A673 (cell line): ENCODE results near the gene CCDC88B. TPM values are rescaled to one million over a fixed set of nuclear protein-coding genes. Genes with fewer than 3 reads are reported as not detected.

Experiments used
- BruUV-seq: library from RNA; stranded (reverse); fragments of 400-500 nt; replicated peaks from 2 replicates; lab custom pipeline; 2021; lab: Mats Ljungman, UMichigan
- CTCF ChIA-PET: fragments of 300-600 bp; sonication (Branson Sonifier 250); formaldehyde crosslinking; loops from one replicate; lab custom pipeline; 2022; ENCODE audit warnings: antibody characterized with exemption; lab: Charles Lee
- POLR2A ChIA-PET: fragments of 300-600 bp; sonication (Branson Sonifier 250); formaldehyde crosslinking; loops from one replicate; lab custom pipeline; 2022; ENCODE audit warnings: antibody characterized with exemption; ENCODE audit not compliant: low non-redundant PET; lab: Charles Lee
- DNase-seq: peaks from one replicate; pipeline ENCODE4 v3.0.0-alpha.2; 2015; ENCODE audit warnings: low spot score
- H3K27ac ChIP-seq: fragments of 200-600 bp; sonication (generic); 2 replicates; pipeline ENCODE4 v1.5.1; 2016; ENCODE audit warnings: mixed run types, low read depth, mild to moderate bottlenecking, mixed read lengths, antibody characterized with exemption, low read length; ENCODE audit not compliant: poor library complexity, severe bottlenecking
- H3K27me3 ChIP-seq: fragments of 200-600 bp; sonication (generic); replicated peaks from 2 replicates; pipeline ENCODE4 v1.6.1; 2017; ENCODE audit warnings: mixed run types, low read depth, mild to moderate bottlenecking, mixed read lengths, antibody characterized with exemption, low read length; ENCODE audit not compliant: insufficient read depth, poor library complexity
- H3K36me3 ChIP-seq: fragments of 200-600 bp; sonication (generic); 2 replicates; pipeline ENCODE4 v1.6.1; 2016; ENCODE audit warnings: mixed run types, mild to moderate bottlenecking, mixed read lengths, antibody characterized with exemption, low read length; ENCODE audit not compliant: insufficient read depth, poor library complexity, severe bottlenecking
- H3K4me1 ChIP-seq: fragments of 200-600 bp; sonication (generic); 2 replicates; pipeline ENCODE4 v1.6.1; 2017; ENCODE audit warnings: mixed run types, mild to moderate bottlenecking, mixed read lengths, antibody characterized with exemption, low read length; ENCODE audit not compliant: insufficient read depth, poor library complexity, severe bottlenecking
- H3K4me3 ChIP-seq: fragments of 200-600 bp; sonication (generic); 2 replicates; pipeline ENCODE4 v1.5.1; 2016; ENCODE audit warnings: low read depth, mixed run types, mild to moderate bottlenecking, mixed read lengths, low read length; ENCODE audit not compliant: poor library complexity, severe bottlenecking
- H3K9me3 ChIP-seq: fragments of 200-600 bp; sonication (generic); 2 replicates; pipeline ENCODE4 v1.6.1; 2016; ENCODE audit warnings: mixed run types, low read depth, mild to moderate bottlenecking, mixed read lengths, antibody characterized with exemption, low read length; ENCODE audit not compliant: poor library complexity, severe bottlenecking
- EZH2 ChIP-seq: fragments of 200-600 bp; sonication (generic); IDR thresholded peaks from 2 replicates; pipeline ENCODE4 v1.6.1; 2017; ENCODE audit warnings: borderline replicate concordance, low read depth, mild to moderate bottlenecking, mixed read lengths, antibody characterized with exemption, low read length; ENCODE audit not compliant: poor library complexity, severe bottlenecking
- intact Hi-C: fragments of 100-400 bp; cut with micrococcal nuclease; formaldehyde crosslinking; loops from one replicate; pipeline ENCODE4 v1.10.0; 2022; ENCODE audit not compliant: unreplicated experiment
- total RNA-seq: library from RNA; stranded (reverse); gene quantifications from 2 replicates; pipeline ENCODE4 v1.2.3, GENCODE V29; 2021
- TF ChIP-seq, protein P1 (sequence below): fragments of 300-800, 200-600 bp; sonication (generic); conservative IDR thresholded peaks from 2 replicates; pipeline ENCODE4 v1.5.1; 2017; ENCODE audit warnings: low read depth, mild to moderate bottlenecking, antibody characterized with exemption, low read length, moderate library complexity, mixed read lengths

Gene CCDC88B
- total RNA-seq, 1 experiment from 2014 or later: 0.47 TPM

GRCh38 chr11:64395545-64396078 lies 55.6 kb downstream of the CCDC88B start:
- TF ChIP-seq, protein P1, sequence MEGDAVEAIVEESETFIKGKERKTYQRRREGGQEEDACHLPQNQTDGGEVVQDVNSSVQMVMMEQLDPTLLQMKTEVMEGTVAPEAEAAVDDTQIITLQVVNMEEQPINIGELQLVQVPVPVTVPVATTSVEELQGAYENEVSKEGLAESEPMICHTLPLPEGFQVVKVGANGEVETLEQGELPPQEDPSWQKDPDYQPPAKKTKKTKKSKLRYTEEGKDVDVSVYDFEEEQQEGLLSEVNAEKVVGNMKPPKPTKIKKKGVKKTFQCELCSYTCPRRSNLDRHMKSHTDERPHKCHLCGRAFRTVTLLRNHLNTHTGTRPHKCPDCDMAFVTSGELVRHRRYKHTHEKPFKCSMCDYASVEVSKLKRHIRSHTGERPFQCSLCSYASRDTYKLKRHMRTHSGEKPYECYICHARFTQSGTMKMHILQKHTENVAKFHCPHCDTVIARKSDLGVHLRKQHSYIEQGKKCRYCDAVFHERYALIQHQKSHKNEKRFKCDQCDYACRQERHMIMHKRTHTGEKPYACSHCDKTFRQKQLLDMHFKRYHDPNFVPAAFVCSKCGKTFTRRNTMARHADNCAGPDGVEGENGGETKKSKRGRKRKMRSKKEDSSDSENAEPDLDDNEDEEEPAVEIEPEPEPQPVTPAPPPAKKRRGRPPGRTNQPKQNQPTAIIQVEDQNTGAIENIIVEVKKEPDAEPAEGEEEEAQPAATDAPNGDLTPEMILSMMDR: no peak
- TF ChIP-seq EZH2: no peak
- no peak for DNase-seq
- no peaks in the 10 kb centered on the region for H3K27me3 ChIP-seq
- no peaks in the 10 kb centered on the region for H3K9me3 ChIP-seq
- H3K4me3 ChIP-seq: no peak overlapping the region
- H3K36me3 ChIP-seq: no peaks in the 10 kb centered on the region
- peaks cover 13% of the 10 kb centered on the region for H3K4me1 ChIP-seq
- H3K27ac ChIP-seq: no peak overlapping the region
- POLR2A ChIA-PET: no interaction called here
- no TSS peak for BruUV-seq
- intact Hi-C loops: no loop called here
- CTCF ChIA-PET: interaction anchor here (0.6 kb wide), 1 partner anchor 45 kb away, joined by 4 read pairs; no protein-coding TSS in a partner anchor

- ChIA-PET CTCF (no interaction called here), POLR2A (no interaction called here)
- peaks cover 13% of the 10 kb centered on the region for H3K4me1 ChIP-seq
- TF ChIP-seq EZH2: no peak
- TF ChIP-seq, protein P1: no peak
- no peaks in the 10 kb centered on the region for H3K36me3 ChIP-seq
- H3K27me3 ChIP-seq: no peaks in the 10 kb centered on the region
- intact Hi-C loops: no loop called here
- H3K4me3 ChIP-seq: no peak overlapping the region
- no peaks in the 10 kb centered on the region for H3K9me3 ChIP-seq
- peak; percentile 45 for DNase-seq
- no TSS peak for BruUV-seq
- H3K27ac ChIP-seq: no peak overlapping the region
Measured at GRCh38 chr11:64396079-64396591, 56.1 kb downstream of the CCDC88B start.

DNA sequence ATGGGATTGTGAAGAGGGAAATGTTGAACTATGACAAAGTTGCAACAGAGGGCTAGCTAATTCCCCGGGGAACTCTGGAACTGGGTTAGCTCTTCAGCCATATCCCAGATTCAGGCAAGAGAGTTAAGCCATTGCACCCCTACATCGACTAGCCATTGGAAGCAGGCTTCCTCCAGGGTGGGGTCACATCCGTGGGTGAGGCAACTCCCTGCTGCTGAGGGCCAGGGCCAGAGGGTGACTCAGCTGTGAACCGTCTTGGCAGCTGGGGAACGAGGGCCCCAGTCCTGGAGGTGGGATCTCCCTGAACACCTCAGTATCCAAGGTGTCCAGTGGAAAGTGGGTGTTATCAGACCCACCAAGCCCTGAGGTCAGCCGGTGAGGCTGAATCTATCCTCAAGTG lies 60.1 kb downstream of the CCDC88B start:
- CTCF ChIA-PET: no interaction called here
- Histone ChIP-seq H3K27me3 (peaks cover 7% of the 10 kb centered on the region), H3K4me1 (peaks cover 13% of the 10 kb centered on the region), H3K27ac (no peak overlapping the region), H3K9me3 (no peaks in the 10 kb centered on the region), H3K4me3 (no peak overlapping the region), H3K36me3 (no peaks in the 10 kb centered on the region)
- intact Hi-C loops: no loop called here
- no peak for DNase-seq
- BruUV-seq: no TSS peak
- POLR2A ChIA-PET: no interaction called here
- no peak for TF ChIP-seq EZH2
- TF ChIP-seq, protein P1: no peak
